NCI-H446 treated with DMSO at 0.1 percent for 48 hours (cell line): ENCODE results near the gene TECPR2.
"Not testable (repeated sequence)": the region's sequence is repeated elsewhere in the genome, so short reads cannot be mapped to it uniquely, and the experiment has no call there.

Experiments
- DNase-seq: peaks from one replicate; lab custom pipeline; 2025; lab: John Stamatoyannopoulos, UW

The TECPR2 gene

DNA sequence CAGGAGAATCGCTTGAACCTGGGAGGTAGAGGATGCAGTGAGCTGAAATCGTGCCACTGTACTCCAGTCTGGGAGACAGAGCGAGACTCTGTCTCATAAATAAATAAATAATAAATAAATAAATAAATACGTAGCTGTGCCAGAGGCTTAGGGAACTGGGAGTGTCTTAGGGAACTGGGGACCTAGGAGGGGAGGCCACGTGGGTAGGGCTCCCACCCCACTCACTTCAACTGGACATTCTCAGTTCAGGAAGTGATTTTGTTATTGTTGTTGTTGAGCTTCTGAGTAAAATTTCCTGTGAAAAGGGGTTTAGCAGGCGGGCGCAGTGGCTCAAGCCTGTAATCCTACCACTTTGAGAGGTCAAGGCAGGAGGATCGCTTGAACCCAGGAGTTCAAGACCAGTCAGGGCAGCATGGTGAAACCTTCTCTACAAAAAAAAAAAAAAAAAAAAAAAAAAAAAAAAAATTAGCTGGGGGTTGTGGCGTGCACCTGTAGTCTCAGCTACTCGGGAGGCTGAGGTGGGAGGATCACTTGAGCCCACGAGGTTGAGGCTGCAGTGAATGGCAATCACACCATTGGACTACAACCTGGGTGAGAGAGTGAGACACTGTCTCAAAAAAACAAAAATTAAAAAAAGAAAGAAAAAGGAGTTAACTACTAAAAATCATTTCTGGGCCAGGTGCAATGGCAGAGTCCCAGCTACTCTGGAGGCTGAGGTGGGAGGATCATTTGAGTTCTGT, 165.9 kb downstream of the TECPR2 start:
- DNase-seq = no peak

DNA sequence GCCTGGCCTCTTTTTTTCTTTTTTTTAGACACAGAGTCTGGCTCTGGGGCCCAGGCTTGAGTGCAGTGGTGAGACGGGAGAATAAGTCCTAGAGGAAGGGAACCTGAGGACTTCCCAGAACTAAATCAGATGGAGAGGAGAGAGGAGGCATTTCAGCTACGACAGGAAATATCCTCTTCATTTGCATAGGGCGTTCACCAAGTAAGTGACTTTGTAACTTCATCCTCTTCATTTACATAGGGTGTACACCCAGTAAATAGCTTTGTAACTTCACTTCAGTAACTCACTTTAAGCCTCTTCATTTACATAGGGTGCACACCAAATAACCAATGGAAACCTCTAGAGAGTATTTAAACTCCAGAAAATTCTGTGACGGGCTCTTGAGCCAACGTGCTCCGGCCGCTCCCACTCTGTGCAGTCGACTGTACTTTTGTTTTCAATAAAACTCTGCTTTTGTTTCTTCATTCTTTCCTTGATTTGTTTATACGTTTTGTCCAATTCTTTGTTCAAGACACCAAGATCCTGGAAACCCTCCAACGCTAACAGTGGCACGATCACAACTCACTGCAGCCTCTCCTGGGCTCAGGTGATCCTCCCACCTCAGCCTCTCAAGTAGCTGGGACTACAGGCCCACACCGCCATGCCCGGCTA, 168.2 kb downstream of the TECPR2 start:
- no peak for DNase-seq

DNA sequence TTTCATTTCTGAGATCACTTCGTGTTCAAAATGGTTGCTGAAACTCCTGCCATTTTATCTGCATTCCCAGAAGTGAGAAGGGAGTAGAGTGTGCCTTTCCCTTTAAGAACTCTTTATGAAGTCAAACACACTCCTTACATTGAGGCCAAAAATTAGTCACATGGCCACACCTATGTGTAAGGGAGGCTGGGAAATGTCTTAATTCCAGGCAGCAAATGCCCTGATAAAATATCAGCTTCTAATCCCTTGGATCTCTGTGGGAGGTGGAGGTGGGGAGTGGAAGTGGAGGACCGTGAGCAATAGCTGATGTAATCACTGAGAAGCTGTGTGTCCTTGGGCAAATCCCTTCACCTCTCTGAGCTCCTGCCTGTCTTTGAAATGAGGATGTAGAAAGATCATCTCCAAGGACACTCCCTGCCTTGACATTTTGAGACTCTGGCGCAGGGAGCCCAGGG, 169.5 kb downstream of the TECPR2 start:
- DNase-seq = no peak

DNA sequence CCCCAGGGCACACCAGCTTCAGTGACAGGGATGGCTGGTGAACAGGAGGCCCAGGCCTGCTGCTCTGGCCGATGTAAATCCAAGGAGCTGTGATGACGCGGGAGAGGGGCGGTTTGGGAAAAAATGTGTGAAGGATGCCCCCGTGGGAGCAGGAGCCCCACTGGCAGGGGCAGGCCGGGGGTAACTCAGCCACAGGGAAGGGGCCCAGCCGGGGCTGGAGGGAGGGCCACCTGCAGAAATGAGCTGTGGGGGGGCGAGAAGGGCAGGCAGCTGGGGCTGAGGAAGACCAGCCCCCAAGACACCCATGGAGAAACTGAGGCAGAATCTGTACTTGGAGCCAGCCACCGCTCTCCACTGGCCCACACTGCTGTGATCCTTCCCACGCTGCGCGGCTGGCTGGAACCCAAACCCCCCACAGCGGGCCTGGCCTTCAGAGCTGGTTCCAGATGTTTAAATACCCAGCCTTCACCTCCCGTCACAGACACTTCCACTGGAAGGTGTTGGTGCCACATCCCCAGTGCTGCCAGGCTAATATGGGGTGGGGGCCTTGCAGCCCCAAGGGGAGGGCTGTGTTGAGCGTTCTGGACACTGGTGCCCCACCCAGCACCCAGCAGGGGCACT, 175.3 kb downstream of the TECPR2 start:
- no peak for DNase-seq

DNA sequence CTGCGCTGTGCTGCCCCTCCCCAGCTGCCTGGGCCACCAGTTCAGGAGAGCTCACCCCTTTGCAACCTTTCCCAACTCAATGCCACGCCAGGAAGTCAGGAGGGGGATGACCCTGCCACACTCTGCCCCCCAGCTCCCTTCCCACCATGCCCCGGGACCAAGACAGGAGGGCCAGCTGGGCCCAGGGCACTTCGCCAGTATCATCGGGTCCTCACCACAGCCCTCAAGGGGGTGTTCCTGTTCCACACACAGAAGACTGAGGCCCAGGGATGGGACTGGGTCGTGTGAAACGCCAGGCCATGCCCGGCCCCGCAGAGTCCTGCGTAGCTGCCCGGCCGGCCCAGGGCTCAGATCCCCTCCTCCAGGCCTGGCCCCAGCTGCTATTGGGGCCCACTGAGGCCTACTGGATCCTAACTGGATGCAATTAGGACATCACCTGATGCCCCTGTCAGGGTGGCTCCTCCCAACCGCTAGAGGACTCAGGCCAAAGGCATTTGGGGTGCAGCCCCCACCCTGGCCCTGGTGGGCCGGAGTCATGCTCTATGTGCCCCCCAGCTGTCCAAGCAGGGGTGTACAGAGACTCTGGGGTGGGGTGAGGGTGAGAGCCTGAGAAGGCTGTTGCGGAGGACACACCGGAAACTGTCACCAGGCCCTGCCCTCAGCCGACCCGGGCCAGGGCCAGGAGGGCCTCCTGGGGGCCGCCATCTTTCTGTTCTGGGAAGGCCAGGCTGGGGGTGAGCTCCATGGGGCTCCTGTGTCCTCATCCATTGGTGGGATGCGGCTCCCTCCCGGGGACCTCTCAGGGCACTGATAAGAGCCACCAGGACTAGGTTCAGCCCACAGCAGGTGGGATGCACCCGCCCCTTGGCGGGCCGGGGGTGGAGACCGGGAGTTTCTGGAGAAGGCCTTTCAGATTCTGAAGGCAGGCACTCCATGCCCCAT, 176.1 kb downstream of the TECPR2 start:
- no peak for DNase-seq

DNA sequence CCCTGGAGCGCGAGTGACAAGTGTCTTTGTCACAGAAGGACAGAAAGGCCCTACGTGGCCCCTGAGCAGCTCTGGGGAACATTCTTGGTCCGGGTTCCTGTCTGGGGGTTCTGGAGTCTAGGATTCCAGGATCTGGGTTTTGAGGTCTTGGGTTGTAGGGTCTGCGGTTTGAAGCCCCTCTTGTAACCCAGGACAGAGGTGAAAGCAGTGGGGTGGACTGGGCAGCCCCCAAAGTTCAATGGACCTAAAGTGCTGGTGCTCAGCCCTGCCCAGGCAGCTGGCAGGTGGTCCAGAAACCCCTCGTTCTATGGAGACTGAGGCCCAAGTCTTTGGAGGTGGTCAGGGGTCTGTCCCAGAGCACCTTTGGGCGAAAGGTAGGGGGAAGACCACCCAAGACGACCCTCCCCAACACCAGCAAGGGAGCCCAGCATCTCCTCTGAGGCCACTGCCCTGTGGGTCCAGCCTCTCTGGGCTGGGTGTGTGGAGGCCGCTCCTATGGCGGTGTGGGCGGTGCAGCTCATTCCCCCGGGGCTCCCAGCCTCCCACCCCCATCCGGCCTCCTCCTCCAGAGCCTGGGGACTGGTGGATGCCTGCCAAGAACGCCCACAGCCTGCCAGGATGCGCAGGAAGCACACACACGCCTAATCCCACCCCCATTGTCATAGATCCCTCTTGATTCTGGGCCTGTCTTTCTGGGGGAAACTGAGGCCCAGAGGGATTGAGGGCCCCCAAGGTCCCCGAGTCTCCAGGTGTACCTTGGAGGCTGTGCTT, 177.0 kb downstream of the TECPR2 start:
- DNase-seq = peak; percentile 29

DNA sequence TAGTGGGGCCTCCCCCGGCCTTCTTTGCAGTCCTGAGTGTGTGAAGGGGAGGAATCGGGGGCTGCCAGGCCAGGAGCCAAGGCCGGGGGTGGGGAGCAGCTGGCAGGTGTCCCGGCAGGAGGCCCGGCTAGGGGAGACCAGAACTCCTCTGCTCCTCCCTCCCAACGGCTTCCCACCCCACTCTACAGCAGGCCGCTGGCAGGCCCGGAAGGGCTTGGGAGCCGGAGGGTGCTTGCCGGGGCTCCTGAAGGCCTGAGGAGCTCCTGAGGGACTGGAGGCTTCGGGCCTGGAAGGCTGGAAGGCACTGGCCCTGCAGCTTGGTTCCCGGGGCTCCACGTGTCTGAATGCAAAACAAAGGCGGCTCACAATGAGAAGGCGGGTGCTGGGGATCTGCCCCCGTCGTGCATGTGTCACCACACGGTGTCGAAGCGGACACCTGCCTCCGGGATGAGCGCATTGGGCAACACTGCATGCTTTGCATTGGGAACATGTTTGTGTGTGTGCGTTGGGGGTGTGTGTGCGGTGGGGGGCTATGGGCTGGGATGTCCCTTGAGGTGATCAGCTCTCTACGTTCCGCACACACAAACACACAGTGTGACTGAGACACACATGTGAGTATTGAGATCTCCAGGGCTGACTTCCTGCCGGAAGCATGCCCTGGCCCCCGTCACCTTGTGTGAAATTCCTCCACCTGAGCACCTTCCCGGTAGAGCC, 177.7 kb downstream of the TECPR2 start:
- DNase-seq = peak; percentile 6

DNA sequence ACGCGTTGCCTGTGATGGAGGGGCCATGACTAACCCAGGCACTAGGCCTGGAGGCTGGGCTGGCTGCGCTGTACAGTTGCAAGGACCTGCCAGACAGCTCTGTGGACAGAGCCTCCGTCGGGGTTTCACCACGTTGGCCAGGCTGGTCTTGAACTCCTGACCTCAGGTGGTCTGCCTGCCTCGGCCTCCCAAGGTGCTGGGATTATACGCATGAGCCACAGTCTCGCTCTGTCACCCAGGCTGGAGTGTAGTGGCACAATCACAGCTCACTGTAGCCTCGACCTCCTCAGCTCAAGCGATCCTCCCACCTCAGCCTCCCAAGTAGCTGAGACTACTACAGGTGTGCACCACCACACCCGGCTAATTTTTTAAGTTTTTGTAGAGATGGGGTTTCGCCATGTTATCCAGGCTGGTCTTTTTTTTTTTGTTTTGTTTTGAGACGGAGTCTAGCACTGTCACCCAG, 178.3 kb downstream of the TECPR2 start:
- not testable (repeated sequence) for DNase-seq

DNA sequence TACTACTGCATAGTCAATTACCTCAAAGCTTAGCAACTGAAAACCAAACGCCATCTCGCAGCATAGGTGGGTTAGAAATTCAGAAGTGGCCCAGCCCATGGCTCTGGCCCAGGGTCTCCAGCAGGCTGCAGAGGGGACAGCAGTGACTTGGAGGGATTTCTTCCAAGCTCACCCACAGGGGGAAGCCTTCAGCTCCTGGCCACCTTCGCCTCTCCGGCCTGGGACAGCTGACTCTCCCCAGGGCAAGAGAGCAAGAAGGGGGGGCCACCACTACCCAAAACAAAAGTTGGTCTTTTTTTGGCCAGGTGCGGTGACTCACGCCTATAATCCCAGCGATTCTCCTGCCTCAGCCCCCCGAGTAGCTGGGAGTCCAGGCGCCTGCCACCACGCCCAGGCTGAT, 179.0 kb downstream of the TECPR2 start:
- DNase-seq = no peak

DNA sequence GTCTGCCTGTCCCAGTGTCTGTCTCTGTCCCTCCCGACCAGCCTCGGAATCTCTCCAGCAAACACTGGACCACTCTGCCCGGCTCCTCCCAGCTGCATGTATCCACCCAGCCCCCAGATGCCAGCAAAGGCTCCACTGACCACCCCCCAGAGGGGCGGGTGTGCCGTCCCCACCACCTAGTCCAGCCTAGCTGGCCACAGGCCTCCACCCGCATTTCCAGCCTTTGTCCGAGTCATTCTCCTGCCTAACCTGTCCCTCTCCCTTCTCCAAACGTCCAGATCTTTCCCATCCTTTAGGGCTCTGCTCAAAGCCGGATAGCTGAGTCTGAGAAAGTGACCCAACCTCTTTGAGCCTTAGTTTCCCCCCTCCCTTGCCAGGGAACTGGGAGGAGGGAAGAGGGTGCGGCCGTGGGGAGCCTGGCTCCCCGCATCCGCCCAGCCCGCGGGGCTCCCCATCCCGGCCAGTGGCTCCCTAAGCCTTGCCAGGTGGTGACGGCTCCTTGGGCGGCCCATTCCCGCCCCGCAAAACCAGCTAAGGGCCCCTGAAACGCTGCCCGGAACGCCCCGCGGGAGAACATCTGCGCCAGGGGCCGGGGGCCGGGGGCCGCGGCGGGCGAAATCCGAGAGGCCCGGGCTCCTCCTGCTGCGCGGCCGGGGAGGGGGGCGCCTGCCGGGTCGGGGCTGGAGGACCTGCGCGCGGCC, 181.5 kb downstream of the TECPR2 start:
- DNase-seq = no peak

DNA sequence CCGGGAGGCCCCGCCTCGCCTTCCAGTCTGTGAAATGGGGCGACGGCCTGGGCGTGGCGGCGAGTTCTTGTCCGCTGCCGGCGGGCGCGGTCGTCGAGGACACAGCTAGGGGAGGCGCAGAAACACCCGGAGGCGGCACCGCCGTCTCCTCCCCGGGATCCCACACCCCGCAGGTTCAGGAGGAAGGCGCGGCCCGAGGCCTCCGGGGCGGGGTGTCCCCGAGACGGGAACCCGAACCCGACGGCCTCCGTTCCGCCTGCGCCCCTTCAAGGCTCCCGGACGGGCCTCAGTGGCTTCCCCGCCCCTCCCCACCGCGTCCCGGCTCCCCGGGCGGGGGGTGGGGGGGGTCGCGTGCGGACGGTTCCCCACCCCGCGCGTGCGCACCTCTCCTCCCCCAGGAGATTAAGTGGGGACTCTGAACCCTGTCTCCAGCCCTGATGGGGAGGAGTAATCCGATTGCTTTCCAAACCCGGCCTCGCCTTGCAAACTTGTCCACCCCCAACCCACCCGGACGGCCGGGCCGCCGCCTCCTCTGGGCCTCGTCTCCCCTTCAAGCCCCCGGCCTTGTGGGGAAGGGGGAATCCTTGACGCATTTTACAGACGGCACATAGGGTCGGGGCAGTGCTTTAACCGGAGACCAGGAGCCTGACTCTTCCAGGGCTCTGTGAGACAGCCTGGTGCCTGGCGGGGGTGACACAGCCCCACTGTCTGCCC, 182.2 kb downstream of the TECPR2 start:
- no peak for DNase-seq

DNA sequence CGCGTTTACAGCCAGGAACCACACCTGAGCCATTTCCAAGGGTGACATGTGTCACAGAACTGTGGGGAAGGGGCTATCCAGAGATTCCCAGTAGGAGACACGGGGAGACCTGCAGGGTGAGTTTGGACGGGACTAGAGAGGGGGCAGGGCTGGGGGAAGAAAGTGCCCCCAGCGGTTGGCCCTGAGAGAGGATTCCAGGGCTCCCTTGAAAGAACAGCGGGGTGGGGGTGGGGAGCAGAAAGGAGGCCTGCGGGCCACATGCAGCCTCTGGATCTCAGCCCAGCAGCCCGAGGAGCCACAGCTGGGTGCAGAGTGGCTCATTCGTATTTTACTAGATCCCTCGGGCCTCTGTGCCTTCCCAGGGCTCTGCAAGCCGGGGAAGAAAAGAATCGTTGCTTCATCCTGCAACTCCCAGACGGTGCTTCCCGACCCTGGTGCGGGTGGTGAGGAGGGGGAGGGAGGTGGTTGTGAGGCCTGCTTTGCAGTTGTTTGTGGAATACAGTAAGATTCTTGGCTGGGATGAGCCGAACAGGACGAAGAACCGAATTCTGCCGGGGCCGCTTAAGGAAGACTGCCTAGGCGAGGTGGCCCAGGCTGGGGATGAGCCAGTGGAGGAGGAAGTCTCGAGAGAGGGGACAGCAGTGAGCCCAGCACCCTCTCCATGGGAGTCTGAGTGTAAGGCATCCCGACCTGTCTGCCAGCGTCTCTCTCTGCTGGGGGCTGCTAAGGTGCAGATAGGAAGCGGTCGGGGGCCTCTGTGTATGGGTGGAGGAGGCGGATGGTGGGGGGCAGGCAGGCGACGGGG, 182.9 kb downstream of the TECPR2 start:
- no peak for DNase-seq

DNA sequence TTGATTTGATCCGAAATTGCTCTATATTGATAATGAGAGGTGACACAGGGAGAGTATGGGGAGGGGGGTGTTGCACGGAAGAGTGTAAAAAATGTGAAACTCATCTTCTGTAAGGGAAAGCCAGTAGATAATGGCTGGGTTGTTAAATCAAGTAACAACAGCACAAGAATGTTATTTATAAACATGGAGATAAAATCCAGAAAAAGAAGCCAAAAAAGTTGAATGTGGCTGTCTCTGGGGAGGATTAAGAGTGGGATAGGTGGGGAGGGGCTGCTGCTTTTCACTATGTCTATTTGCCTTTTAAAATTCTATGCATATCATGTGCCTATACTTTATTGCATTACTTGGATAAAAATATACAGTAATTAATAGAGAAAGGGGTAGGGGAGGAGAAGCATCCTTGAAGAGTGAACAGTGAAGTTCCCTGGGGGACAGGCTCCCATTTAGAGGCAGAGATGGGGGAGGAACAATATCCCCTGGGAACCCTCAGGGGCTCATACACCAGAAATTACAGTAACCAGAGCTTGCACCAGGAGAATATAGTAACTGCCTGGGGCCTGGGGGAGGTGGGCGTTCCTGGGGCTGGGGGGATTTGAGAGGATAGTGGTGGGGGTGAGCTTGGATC, 186.0 kb downstream of the TECPR2 start:
- no peak for DNase-seq

DNA sequence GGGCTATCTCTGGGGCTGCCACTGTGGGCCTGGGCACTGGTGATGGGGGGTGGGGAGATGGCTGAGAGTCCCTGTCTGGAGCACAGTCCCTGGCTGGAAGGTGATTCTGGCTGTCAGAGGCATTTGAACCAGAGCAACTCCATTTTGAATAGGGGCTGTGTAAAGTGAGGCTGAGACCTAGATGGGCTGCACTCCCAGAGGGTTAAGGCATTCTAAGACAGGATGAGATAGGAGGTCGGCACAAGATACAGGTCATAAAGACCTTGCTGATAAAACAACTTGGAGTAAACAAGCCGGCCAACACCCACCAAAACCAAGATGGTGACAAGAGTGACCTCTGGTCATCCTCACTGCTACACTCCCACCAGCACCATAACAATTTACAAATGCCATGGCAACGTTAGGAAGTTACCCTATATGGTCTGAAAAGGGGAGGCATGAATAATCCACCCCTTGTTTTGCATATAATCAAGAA, 188.2 kb downstream of the TECPR2 start:
- not testable (repeated sequence) for DNase-seq
